ENCODE data around the gene PRAMEF17. TPM values are rescaled to one million over a fixed set of nuclear protein-coding genes. Genes with fewer than 3 reads are reported as not detected.
"Not testable (repeated sequence)": the region's sequence is repeated elsewhere in the genome, so short reads cannot be mapped to it uniquely, and the experiment has no call there.

The PRAMEF17 gene
- polyA plus RNA-seq, 3 donors from 2014 or later: not detected

DNA sequence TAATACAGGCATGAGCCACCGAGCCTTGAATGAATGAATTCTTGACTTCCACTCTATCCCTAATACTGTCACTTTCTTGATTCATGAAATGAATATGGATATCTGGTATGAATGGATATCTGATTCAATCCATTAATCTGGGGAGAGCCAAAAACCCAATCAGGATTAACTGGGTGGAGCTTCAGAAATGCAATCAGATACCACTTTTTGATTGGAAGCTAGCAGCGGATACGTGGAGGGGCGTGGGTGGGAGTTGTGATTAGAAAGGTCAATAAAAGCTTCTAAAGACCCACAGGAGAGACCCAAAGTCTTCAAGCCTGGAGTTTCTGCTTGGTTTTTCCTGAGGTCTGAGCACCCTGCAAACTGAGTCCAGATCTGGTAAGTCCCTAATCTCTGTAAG is 20.7 kb downstream of the PRAMEF17 start, which contains the start of gene PRAMEF20:
Gene PRAMEF20 (plus strand): TSS at position 301 of the 400 bp plus-strand sequence. CDS start 5,905 bp downstream, outside the sequence.
- not testable (repeated sequence) for H3K36me3 Mint-ChIP-seq; DNase-seq; H3K27ac Mint-ChIP-seq; H3K4me3 Mint-ChIP-seq; H3K9me3 Mint-ChIP-seq; H3K27me3 Mint-ChIP-seq (ENCODE audit: low read depth in 3 of 3); H3K4me1 Mint-ChIP-seq

DNA sequence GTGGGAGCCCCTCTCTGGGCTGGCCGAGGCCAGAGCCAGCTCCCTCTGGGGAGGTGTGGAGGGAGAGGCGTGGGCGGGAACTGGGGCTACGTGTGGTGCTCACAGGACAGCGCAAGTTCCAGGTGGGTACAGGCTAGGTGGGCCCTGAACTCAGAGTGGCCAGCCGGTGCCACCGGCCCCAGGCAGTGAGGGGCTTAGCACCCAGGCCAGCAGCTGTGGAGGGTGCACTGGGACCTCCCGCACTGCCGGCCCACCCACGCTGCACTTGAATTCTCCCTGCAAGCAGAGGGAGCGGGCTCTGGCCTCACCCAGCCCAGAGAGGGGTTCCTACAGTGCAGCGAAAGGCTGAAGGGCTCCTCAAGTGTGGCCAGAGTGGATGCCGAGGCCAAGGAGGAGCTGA is 41.1 kb downstream of the PRAMEF17 start:
- Mint-ChIP-seq H3K4me3 (no peak overlapping the region), H3K27me3 (ENCODE audit: low read depth in 3 of 3) (peaks cover 0 to 4% (median 3%) of the 10 kb centered on the region in 3 donors), H3K27ac (no peak overlapping the region), H3K36me3 (no peaks in the 10 kb centered on the region), H3K4me1 (no peaks in the 10 kb centered on the region), H3K9me3 (no peaks in the 10 kb centered on the region)
- no peak for DNase-seq

DNA sequence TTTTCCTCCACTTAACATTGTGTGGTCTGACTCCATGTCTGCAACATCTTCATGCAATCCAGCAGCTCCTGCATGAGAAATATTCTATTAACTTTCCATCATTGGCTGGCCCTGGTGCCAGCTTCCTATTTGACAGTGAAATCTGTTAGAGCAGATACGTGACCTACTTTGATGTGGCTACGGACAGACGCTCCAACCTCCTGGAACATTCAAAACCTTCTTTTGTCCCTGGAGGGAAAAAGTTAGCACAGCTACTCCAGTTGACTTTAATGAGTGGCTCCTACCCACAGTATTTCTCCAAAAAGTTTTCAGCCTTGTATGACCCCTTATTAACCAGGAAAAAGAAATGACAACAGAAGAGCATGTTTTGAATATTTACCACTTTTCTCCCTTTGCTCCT is 42.8 kb downstream of the PRAMEF17 start:
- no peaks in the 10 kb centered on the region for H3K4me1 Mint-ChIP-seq
- peaks cover 0 to 3% (median 0%) of the 10 kb centered on the region in 6 donors for H3K9me3 Mint-ChIP-seq
- no peak overlapping the region for H3K4me3 Mint-ChIP-seq
- peaks cover 0 to 4% (median 3%) of the 10 kb centered on the region in 3 donors for H3K27me3 Mint-ChIP-seq (ENCODE audit: low read depth in 3 of 3)
- H3K36me3 Mint-ChIP-seq: no peaks in the 10 kb centered on the region
- no peak overlapping the region for H3K27ac Mint-ChIP-seq
- no peak for DNase-seq

DNA sequence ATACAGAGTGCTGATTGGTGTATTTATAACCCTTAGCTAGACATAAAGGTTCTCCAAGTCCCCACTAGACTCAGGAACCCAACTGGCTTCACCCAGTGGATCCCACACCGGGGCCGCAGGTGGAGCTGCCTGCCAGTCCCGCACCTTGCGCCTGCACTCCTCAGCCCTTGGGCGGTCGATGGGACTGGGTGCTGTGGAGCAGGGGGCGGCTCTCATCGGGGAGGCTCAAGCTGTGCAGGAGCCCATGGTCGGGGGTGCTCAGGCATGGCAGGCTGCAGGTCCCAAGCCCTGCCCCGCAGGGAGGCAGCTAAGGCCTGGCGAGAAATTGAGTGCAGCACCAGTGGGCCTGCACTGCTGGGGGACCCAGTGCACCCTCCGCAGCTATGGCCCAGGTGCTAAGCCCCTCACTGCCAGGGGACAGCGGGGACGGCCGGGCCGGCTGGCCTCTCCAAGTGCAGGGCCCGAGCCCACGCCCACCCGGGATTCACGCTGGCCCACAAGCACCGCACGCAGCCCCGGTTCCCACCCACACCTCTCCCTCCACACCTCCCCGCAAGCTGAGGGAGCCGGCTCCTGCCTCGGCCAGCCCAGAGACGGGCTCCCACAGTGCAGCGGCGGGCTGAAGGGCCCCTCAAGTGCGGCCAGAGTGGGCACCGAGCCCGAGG is 44.4 kb downstream of the PRAMEF17 start:
- not testable (repeated sequence) for H3K4me3 Mint-ChIP-seq; H3K27me3 Mint-ChIP-seq (ENCODE audit: low read depth in 3 of 3)

DNA sequence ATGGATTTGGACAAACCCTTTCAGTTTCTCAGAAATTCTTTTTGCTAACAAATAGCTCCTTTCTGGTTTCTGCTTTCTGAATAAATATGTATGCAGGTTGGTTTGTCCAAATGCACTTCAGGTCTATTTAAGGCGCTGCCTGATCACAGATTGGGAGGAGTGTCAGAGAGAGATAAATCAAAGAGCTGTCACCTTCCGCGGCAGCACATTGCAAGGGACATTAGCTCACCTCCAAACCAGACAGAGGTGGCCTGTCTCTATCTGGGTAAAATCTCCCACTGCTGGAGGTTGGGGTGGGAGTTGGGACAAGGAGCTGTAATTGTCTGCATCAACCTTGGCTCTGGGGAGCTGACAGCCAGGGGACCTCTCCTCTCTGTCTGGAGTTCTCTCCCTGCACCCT is 46.0 kb downstream of the PRAMEF17 start:
- no peaks in the 10 kb centered on the region for H3K36me3 Mint-ChIP-seq
- peaks cover 0 to 3% (median 3%) of the 10 kb centered on the region in 3 donors for H3K27me3 Mint-ChIP-seq (ENCODE audit: low read depth in 3 of 3)
- no peaks in the 10 kb centered on the region for H3K4me1 Mint-ChIP-seq
- no peak overlapping the region for H3K27ac Mint-ChIP-seq
- H3K9me3 Mint-ChIP-seq: peaks cover 0 to 3% (median 0%) of the 10 kb centered on the region in 6 donors
- H3K4me3 Mint-ChIP-seq: no peak overlapping the region
- DNase-seq: no peak

More for the DNA sequence above, 44.4 kb downstream of the PRAMEF17 start:
- H3K9me3 Mint-ChIP-seq, H3K36me3 Mint-ChIP-seq, H3K27ac Mint-ChIP-seq, DNase-seq, H3K4me1 Mint-ChIP-seq: not testable (repeated sequence)

DNA sequence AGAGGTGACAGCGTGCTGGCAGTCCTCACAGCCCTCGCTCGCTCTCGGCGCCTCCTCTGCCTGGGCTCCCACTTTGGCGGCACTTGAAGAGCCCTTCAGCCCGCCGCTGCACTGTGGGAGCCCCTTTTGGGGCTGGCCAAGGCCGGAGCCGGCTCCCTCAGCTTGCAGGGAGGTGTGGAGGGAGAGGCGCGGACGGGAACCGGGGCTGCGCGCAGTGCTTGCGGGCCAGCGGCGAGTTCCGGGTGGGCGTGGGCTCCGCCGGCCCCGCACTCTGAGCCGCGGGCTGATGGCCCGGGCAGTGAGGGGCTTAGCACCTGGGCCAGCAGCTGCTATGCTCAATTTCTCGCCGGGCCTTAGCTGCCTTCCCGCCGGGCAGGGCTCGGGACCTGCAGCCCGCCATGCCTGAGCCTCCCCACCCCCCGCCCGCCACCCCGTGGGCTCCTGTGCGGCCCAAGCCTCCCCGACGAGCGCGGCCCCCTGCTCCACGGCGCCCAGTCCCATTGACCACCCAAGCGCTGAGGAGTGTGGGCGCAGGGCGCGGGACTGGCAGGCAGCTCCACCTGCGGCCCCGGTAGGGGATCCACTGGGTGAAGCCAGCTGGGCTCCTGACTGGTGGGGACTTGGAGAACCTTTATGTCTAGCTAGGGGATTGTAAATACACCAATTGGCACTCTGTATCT is 49.8 kb downstream of the PRAMEF17 start:
- H3K9me3 Mint-ChIP-seq; H3K27ac Mint-ChIP-seq; H3K4me3 Mint-ChIP-seq; H3K27me3 Mint-ChIP-seq (ENCODE audit: low read depth in 3 of 3); H3K4me1 Mint-ChIP-seq; H3K36me3 Mint-ChIP-seq; DNase-seq: not testable (repeated sequence)

Other genes with a start within 250 kb of the PRAMEF17 start
- gene PRAMEF26, start 233.6 kb upstream of the PRAMEF17 start, polyA plus RNA-seq: not detected
- not detected for gene HNRNPCL4, start 224.0 kb upstream of the PRAMEF17 start, polyA plus RNA-seq
- not detected for gene PRAMEF9, start 217.8 kb upstream of the PRAMEF17 start, polyA plus RNA-seq
- not detected for gene PRAMEF13, start 188.2 kb upstream of the PRAMEF17 start, polyA plus RNA-seq
- not detected for gene PRAMEF18, start 163.5 kb upstream of the PRAMEF17 start, polyA plus RNA-seq
- gene PRAMEF5, start 135.4 kb upstream of the PRAMEF17 start, polyA plus RNA-seq: not detected
- gene PRAMEF8, start 104.5 kb upstream of the PRAMEF17 start, polyA plus RNA-seq: not detected
- gene PRAMEF33, start 86.1 kb upstream of the PRAMEF17 start, polyA plus RNA-seq: not detected
- not detected for gene PRAMEF15, start 74.1 kb upstream of the PRAMEF17 start, polyA plus RNA-seq
- gene PRAMEF14, start 42.5 kb upstream of the PRAMEF17 start, polyA plus RNA-seq: not detected
- not detected for gene PRAMEF19, start 17.7 kb upstream of the PRAMEF17 start, polyA plus RNA-seq
- gene PRAMEF20, start 20.8 kb downstream of the PRAMEF17 start, polyA plus RNA-seq: not detected
- gene LRRC38, start 124.4 kb downstream of the PRAMEF17 start, polyA plus RNA-seq: not detected
- not detected for gene PDPN, start 194.2 kb downstream of the PRAMEF17 start, polyA plus RNA-seq